CD14-positive monocyte (primary cell): ENCODE data around the gene DENND1B. TPM values are rescaled to one million over a fixed set of nuclear protein-coding genes. Genes with fewer than 3 reads are reported as not detected.

Source experiments
- DNase-seq, 3 donors: peaks; one replicate each; pipeline ENCODE4 v3.0.0-alpha.2; 2011 to 2022
- H2AFZ ChIP-seq: 2 replicates; pipeline ENCODE4 v1.6.0; 2012; ENCODE audit warnings: mild to moderate bottlenecking, low read depth, low read length, inconsistent platforms; ENCODE audit not compliant: insufficient read depth, poor library complexity, severe bottlenecking
- H3K27ac ChIP-seq, 2 donors: 1 replicate in 1 of 2; 2 replicates in 1 of 2; pipeline ENCODE4 v1.5.1; 2012 to 2013; ENCODE audit warnings: low read length in 2 of 2, control low read depth in 1 of 2, inconsistent platforms in 1 of 2, low read depth in 1 of 2, mild to moderate bottlenecking in 1 of 2
- H3K27me3 ChIP-seq, 2 donors: one replicate each; pipeline versions ENCODE4 v1.6.0 to v1.6.1; 2011 to 2013; ENCODE audit warnings: low read length in 2 of 2; ENCODE audit not compliant: control insufficient read depth in 2 of 2, insufficient read depth in 2 of 2
- H3K36me3 ChIP-seq, 2 donors: replicated peaks in 1 of 2; 1 replicate in 1 of 2; 2 replicates in 1 of 2; pipeline versions ENCODE4 v1.5.1 to v1.6.1; 2012 to 2013; ENCODE audit warnings: low read length in 2 of 2, control low read depth in 1 of 2, inconsistent platforms in 1 of 2, mild to moderate bottlenecking in 1 of 2; ENCODE audit not compliant: insufficient read depth in 2 of 2, control insufficient read depth in 1 of 2
- H3K4me1 ChIP-seq, 2 donors: 1 replicate in 1 of 2; 2 replicates in 1 of 2; pipeline versions ENCODE4 v1.5.1 to v1.6.1; 2012 to 2013; ENCODE audit warnings: low read length in 2 of 2, control low read depth in 1 of 2, inconsistent platforms in 1 of 2, mild to moderate bottlenecking in 1 of 2, moderate library complexity in 1 of 2; ENCODE audit not compliant: insufficient read depth in 2 of 2, control insufficient read depth in 1 of 2
- H3K4me2 ChIP-seq: replicated peaks from 2 replicates; pipeline ENCODE3; 2012; ENCODE audit warnings: low read length, moderate library complexity, mild to moderate bottlenecking; ENCODE audit not compliant: poor library complexity, severe bottlenecking; ENCODE audit errors: extremely low read depth
- H3K4me3 ChIP-seq, 3 experiments: fragments of 200-600 bp in 1 of 3; sonication (generic) in 1 of 3; replicated peaks in 1 of 3; 1 replicate in 2 of 3; 2 replicates in 1 of 3; pipeline ENCODE4 v1.5.1; 2011 to 2013; ENCODE audit warnings: low read length in 3 of 3, mild to moderate bottlenecking in 3 of 3, control low read depth in 2 of 3, low read depth in 2 of 3, inconsistent platforms in 1 of 3, moderate library complexity in 1 of 3
- H3K79me2 ChIP-seq: 2 replicates; pipeline ENCODE4 v1.6.0; 2012; ENCODE audit warnings: mild to moderate bottlenecking, control low read depth, inconsistent platforms, low read length, moderate library complexity; ENCODE audit not compliant: insufficient read depth
- H3K9ac ChIP-seq: 2 replicates; pipeline ENCODE4 v1.6.0; 2017; ENCODE audit warnings: low read length, mild to moderate bottlenecking; ENCODE audit not compliant: insufficient read depth, poor library complexity, severe bottlenecking
- H3K9me3 ChIP-seq, 2 donors: replicated peaks in 1 of 2; 1 replicate in 1 of 2; 2 replicates in 1 of 2; pipeline versions ENCODE4 v1.5.1 to v1.6.1; 2012 to 2013; ENCODE audit warnings: low read length in 2 of 2, control low read depth in 1 of 2; ENCODE audit not compliant: control insufficient read depth in 1 of 2, insufficient read depth in 1 of 2
- H4K20me1 ChIP-seq: 2 replicates; pipeline ENCODE4 v1.6.0; 2012; ENCODE audit warnings: mild to moderate bottlenecking, low read length, control low read depth, moderate library complexity; ENCODE audit not compliant: insufficient read depth
- H3K27ac Mint-ChIP-seq, 7 donors: one replicate each; pipeline ENCODE4 v1.8.0; 2020; ENCODE audit warnings: mild to moderate bottlenecking in 7 of 7, mixed read lengths in 7 of 7, moderate library complexity in 6 of 7, inconsistent platforms in 2 of 7
- H3K27me3 Mint-ChIP-seq, 3 donors: one replicate each; pipeline ENCODE4 v1.8.0; 2021 to 2022; ENCODE audit warnings: low read depth in 3 of 3, mild to moderate bottlenecking in 3 of 3, mixed read lengths in 3 of 3, moderate library complexity in 3 of 3, inconsistent platforms in 1 of 3
- H3K36me3 Mint-ChIP-seq, 2 donors: one replicate each; pipeline ENCODE4 v1.8.0; 2020; ENCODE audit warnings: mixed read lengths in 2 of 2, inconsistent platforms in 1 of 2, mild to moderate bottlenecking in 1 of 2
- H3K4me1 Mint-ChIP-seq: one replicate; pipeline ENCODE4 v1.8.0; 2020; ENCODE audit warnings: mild to moderate bottlenecking, mixed read lengths
- H3K4me3 Mint-ChIP-seq, 2 donors: one replicate each; pipeline ENCODE4 v1.8.0; 2020; ENCODE audit warnings: mild to moderate bottlenecking in 2 of 2, mixed read lengths in 2 of 2, moderate library complexity in 1 of 2
- H3K9me3 Mint-ChIP-seq, 7 donors: one replicate each; pipeline ENCODE4 v1.8.0; 2020 to 2022; ENCODE audit warnings: mixed read lengths in 7 of 7, mild to moderate bottlenecking in 6 of 7, moderate library complexity in 6 of 7, inconsistent platforms in 2 of 7
- CTCF ChIP-seq: fragments of 200-600 bp; IDR thresholded peaks from one replicate; pipeline ENCODE4 v1.8.0; 2022; ENCODE audit warnings: antibody characterized with exemption, mild to moderate bottlenecking
- WGBS: methylation state at CpG from one replicate; pipeline ENCODE4 v1.1.5; 2013; ENCODE audit warnings: missing lambda C conversion rate; ENCODE audit not compliant: insufficient coverage; 5-methylcytosine and 5-hydroxymethylcytosine counted together
- intact Hi-C, 2 donors: fragments of 100-400 bp; cut with micrococcal nuclease; formaldehyde crosslinking; loops; one replicate each; pipeline versions ENCODE4 v1.15.0 to v1.15.1; 2023
- polyA plus RNA-seq, 3 donors: library from polyadenylated mRNA; depleted of rRNA in 1 of 3; unstranded in 2 of 3; stranded (reverse) in 1 of 3; fragments of 300-500 nt in 2 of 3; fragments of >200 nt in 1 of 3; fragmentation: Illumina TruSeq in 2 of 3; gene quantifications; 1 replicate in 2 of 3; 2 replicates in 1 of 3; pipeline ENCODE4 v1.2.3, GENCODE V29; 2012 to 2021

DENND1B gene
- polyA plus RNA-seq, 3 donors: 3.0 to 8.2 (median 5.7) TPM

- Histone ChIP-seq H3K9me3 (no peaks in the 10 kb centered on the region), H3K4me2 (no peak overlapping the region), H3K27me3 (no peaks in the 10 kb centered on the region), H3K79me2 (no peaks in the 10 kb centered on the region), H3K4me1 (no peaks in the 10 kb centered on the region), H2AFZ (no peak overlapping the region), H3K27ac (no peak overlapping the region), H3K4me3 (no peak overlapping the region), H3K9ac (no peak overlapping the region), H4K20me1 (no peaks in the 10 kb centered on the region), H3K36me3 (no peaks in the 10 kb centered on the region)
- peaks cover 2% of the 10 kb centered on the region for H3K4me1 Mint-ChIP-seq
- no peak for DNase-seq
- no peaks in the 10 kb centered on the region for H3K9me3 Mint-ChIP-seq
- no peak for TF ChIP-seq CTCF
- H3K4me3 Mint-ChIP-seq: no peak overlapping the region
- WGBS: 38% methylated on average over 2 of the region's 4 CpGs
- no peaks in the 10 kb centered on the region for H3K27me3 Mint-ChIP-seq
- peak overlapping the region in 1 of 7 donors; percentile 33 for H3K27ac Mint-ChIP-seq
- H3K36me3 Mint-ChIP-seq: no peaks in the 10 kb centered on the region
- intact Hi-C loops: no loop called here
Measured at GRCh38 chr1:197481101-197481500, 294.2 kb downstream of the DENND1B start.

GRCh38 chr1:197480446-197480845 lies 294.8 kb downstream of the DENND1B start:
- Histone ChIP-seq H3K79me2 (no peaks in the 10 kb centered on the region), H4K20me1 (no peaks in the 10 kb centered on the region), H3K4me3 (no peak overlapping the region), H3K36me3 (no peaks in the 10 kb centered on the region), H3K27me3 (no peaks in the 10 kb centered on the region), H3K4me2 (no peak overlapping the region), H3K4me1 (no peaks in the 10 kb centered on the region), H3K9ac (no peak overlapping the region), H2AFZ (no peak overlapping the region), H3K27ac (no peak overlapping the region), H3K9me3 (no peaks in the 10 kb centered on the region)
- H3K36me3 Mint-ChIP-seq: no peaks in the 10 kb centered on the region
- intact Hi-C loops: no loop called here
- H3K4me1 Mint-ChIP-seq: no peaks in the 10 kb centered on the region
- H3K9me3 Mint-ChIP-seq: no peaks in the 10 kb centered on the region
- H3K27me3 Mint-ChIP-seq: peaks cover 0 to 1% (median 0%) of the 10 kb centered on the region in 3 donors
- WGBS: 100% methylated on average over 1 of the region's 6 CpGs
- no peak overlapping the region for H3K4me3 Mint-ChIP-seq
- TF ChIP-seq CTCF: no peak
- H3K27ac Mint-ChIP-seq: no peak overlapping the region
- DNase-seq: no peak
